Thyroid gland (tissue), 4 donors: ENCODE results near the gene PTPN21. TPM values are rescaled to one million over a fixed set of nuclear protein-coding genes. Genes with fewer than 3 reads are reported as not detected.

Experiments used
- DNase-seq, 2 donors: peaks; one replicate each; pipeline ENCODE4 v3.0.0-alpha.2; 2019
- H3K27ac ChIP-seq, 3 donors: fragments of 200-600 bp; sonication (generic); 1 replicate in 2 of 3; 2 replicates in 1 of 3; pipeline ENCODE4 v1.5.1; 2016 to 2019; ENCODE audit warnings: mild to moderate bottlenecking in 1 of 3, moderate library complexity in 1 of 3
- H3K27me3 ChIP-seq: fragments of 200-600 bp; sonication (generic); one replicate; pipeline ENCODE4 v1.5.1; 2019
- H3K36me3 ChIP-seq, 2 donors: fragments of 200-600 bp; sonication (generic); one replicate each; pipeline ENCODE4 v1.5.1; 2016 to 2019
- H3K4me1 ChIP-seq, 2 donors: fragments of 200-600 bp; sonication (generic); one replicate each; pipeline ENCODE4 v1.5.1; 2017 to 2019
- H3K4me3 ChIP-seq, 3 donors: fragments of 200-600 bp; sonication (generic); replicated peaks in 1 of 3; 1 replicate in 2 of 3; 2 replicates in 1 of 3; pipeline ENCODE4 v1.5.1; 2016; ENCODE audit warnings: mild to moderate bottlenecking in 1 of 3
- H3K9me3 ChIP-seq: fragments of 200-600 bp; sonication (generic); one replicate; pipeline ENCODE4 v1.5.1; 2017
- CTCF ChIP-seq, 6 experiments: fragments of 200-600 bp in 3 of 6; fragments of 450-650 bp in 3 of 6; sonication (generic) in 3 of 6; IDR thresholded peaks; one replicate each; pipeline ENCODE4 v1.5.1; 2016 to 2019; ENCODE audit warnings: antibody characterized with exemption in 6 of 6, mild to moderate bottlenecking in 2 of 6, inconsistent platforms in 1 of 6, moderate library complexity in 1 of 6
- POLR2A ChIP-seq, 2 donors: fragments of 450-650 bp; IDR thresholded peaks; one replicate each; pipeline ENCODE4 v1.6.1; 2017; ENCODE audit warnings: antibody characterized with exemption in 2 of 2, mild to moderate bottlenecking in 2 of 2, moderate library complexity in 1 of 2
- WGBS, 2 donors: methylation state at CpG; one replicate each; pipeline ENCODE4 v1.1.5; 2017; 5-methylcytosine and 5-hydroxymethylcytosine counted together
- intact Hi-C: fragments of 100-400 bp; cut with DNase I; formaldehyde crosslinking; loops from one replicate; pipeline ENCODE4 v1.15.1; 2023
- total RNA-seq, 4 donors: library from RNA; depleted of rRNA; stranded (reverse); fragments of >200 nt; gene quantifications; one replicate each; pipeline ENCODE4 v1.2.3, GENCODE V29; 2016

Gene PTPN21
- total RNA-seq, 4 donors from 2014 or later = 32.2 to 40.0 (median 36.1) TPM

- no peak overlapping the region for H3K4me3 ChIP-seq
- peaks cover 15 to 29% of the 10 kb centered on the region in 2 donors for H3K36me3 ChIP-seq
- TF ChIP-seq POLR2A (IDR thresholded peaks at IDR 0.05) (no peak), CTCF (IDR thresholded peaks at IDR 0.05) (no peak)
- intact Hi-C loops = no loop called here
- H3K9me3 ChIP-seq = no peaks in the 10 kb centered on the region
- no peak overlapping the region for H3K27ac ChIP-seq
- DNase-seq = no peak
- H3K4me1 ChIP-seq = no peaks in the 10 kb centered on the region
- no peaks in the 10 kb centered on the region for H3K27me3 ChIP-seq
Measured at GRCh38 chr14:88505621-88506020, 49.2 kb downstream of the PTPN21 start.

GRCh38 chr14:88504602-88505001 is 50.2 kb downstream of the PTPN21 start:
- Histone ChIP-seq H3K27ac (no peak overlapping the region), H3K9me3 (no peaks in the 10 kb centered on the region), H3K27me3 (no peaks in the 10 kb centered on the region), H3K4me1 (no peaks in the 10 kb centered on the region), H3K36me3 (peaks cover 15 to 29% of the 10 kb centered on the region in 2 donors), H3K4me3 (no peak overlapping the region)
- intact Hi-C loops = no loop called here
- WGBS, 2 donors = 97 to 98% methylated on average over 2 of the region's 2 CpGs
- TF ChIP-seq CTCF (IDR thresholded peaks at IDR 0.05) (no peak), POLR2A (IDR thresholded peaks at IDR 0.05) (no peak)
- no peak for DNase-seq

GRCh38 chr14:88503754-88504406 is 50.9 kb downstream of the PTPN21 start:
- H3K4me3 ChIP-seq = no peak overlapping the region
- intact Hi-C loops = no loop called here
- no peak for DNase-seq
- no peaks in the 10 kb centered on the region for H3K27me3 ChIP-seq
- TF ChIP-seq POLR2A (IDR thresholded peaks at IDR 0.05) (no peak), CTCF (IDR thresholded peaks at IDR 0.05) (no peak)
- H3K36me3 ChIP-seq = peaks cover 15 to 33% of the 10 kb centered on the region in 2 donors
- H3K27ac ChIP-seq = no peak overlapping the region
- no peaks in the 10 kb centered on the region for H3K4me1 ChIP-seq
- WGBS, 2 donors = 94 to 95% methylated on average over 2 of the region's 2 CpGs
- no peaks in the 10 kb centered on the region for H3K9me3 ChIP-seq

GRCh38 chr14:88502740-88503139 is 52.1 kb downstream of the PTPN21 start:
- DNase-seq = no peak
- TF ChIP-seq CTCF (IDR thresholded peaks at IDR 0.05) (no peak), POLR2A (IDR thresholded peaks at IDR 0.05) (no peak)
- H3K4me1 ChIP-seq = no peaks in the 10 kb centered on the region
- H3K9me3 ChIP-seq = no peaks in the 10 kb centered on the region
- peaks cover 15 to 34% of the 10 kb centered on the region in 2 donors for H3K36me3 ChIP-seq
- H3K4me3 ChIP-seq = no peak overlapping the region
- 88 to 89% methylated on average over 4 of the region's 4 CpGs for WGBS, 2 donors
- no peak overlapping the region for H3K27ac ChIP-seq
- intact Hi-C loops = no loop called here
- H3K27me3 ChIP-seq = no peaks in the 10 kb centered on the region

GRCh38 chr14:88500611-88501010 is 54.2 kb downstream of the PTPN21 start:
- intact Hi-C loops = no loop called here
- peak overlapping the region in 1 of 3 donors; percentile 8 for H3K27ac ChIP-seq
- no peaks in the 10 kb centered on the region for H3K27me3 ChIP-seq
- peaks cover 23 to 39% of the 10 kb centered on the region in 2 donors for H3K36me3 ChIP-seq
- 92 to 94% methylated on average over 2 of the region's 2 CpGs for WGBS, 2 donors
- H3K4me3 ChIP-seq = no peak overlapping the region
- no peaks in the 10 kb centered on the region for H3K4me1 ChIP-seq
- no peak for TF ChIP-seq CTCF (IDR thresholded peaks at IDR 0.05)
- DNase-seq = no peak
- H3K9me3 ChIP-seq = no peaks in the 10 kb centered on the region
